K562 (cell line): ENCODE measurements around the gene ITPKB. TPM values are rescaled to one million over a fixed set of nuclear protein-coding genes. Genes with fewer than 3 reads are reported as not detected.

ENCODE experiments used
- ATAC-seq: fragments of 200-7000 bp; cut with Tn5 transposase; 3 replicates; pipeline ENCODE4 v1.9.1; 2020; ENCODE audit warnings: moderate library complexity
- BruUV-seq: library from RNA; stranded (reverse); fragments of 400-500 nt; replicated peaks from 2 replicates; lab custom pipeline; 2021; lab: Mats Ljungman, UMichigan
- CTCF ChIA-PET: fragments of 300-600 bp; formaldehyde crosslinking; extraction: SDS; loops from one replicate; lab custom pipeline; 2021; ENCODE audit warnings: low intra/inter-chr PET ratio; lab: Yijun Ruan, JAX
- POLR2A ChIA-PET: fragments of 300-600, 350-650 bp; sonication (Branson Sonifier 250); formaldehyde crosslinking; extraction: SDS; loops from one replicate; lab custom pipeline; 2021; ENCODE audit warnings: antibody characterized with exemption, inconsistent platforms; lab: Yijun Ruan, JAX
- DNase-seq, 4 experiments: peaks; one replicate each; pipeline versions ENCODE4 v3.0.0 to v3.0.0-alpha.2; 2011 to 2018; ENCODE audit warnings: low spot score in 3 of 4, mixed read lengths in 3 of 4; ENCODE audit errors: extremely low read depth in 1 of 4
- FAIRE-seq: peaks from 2 replicates; lab custom pipeline; 2011; peaks lifted over from hg19 to GRCh38; lab: Jason Lieb, UNC
- H2AFZ ChIP-seq: 2 replicates; pipeline ENCODE4 v1.6.0; 2011; ENCODE audit warnings: low read depth, low read length, control low read depth, inconsistent platforms
- H3K27ac ChIP-seq: fragments of 200-600 bp; 3 replicates; pipeline ENCODE4 v1.8.0; 2011; ENCODE audit warnings: low read depth, mild to moderate bottlenecking, control low read depth, inconsistent platforms, low read length, moderate library complexity, mixed read lengths; ENCODE audit errors: extremely low read depth
- H3K27me3 ChIP-seq, 2 experiments: fragments of 300-600 bp in 1 of 2; 2 replicates in 1 of 2; 3 replicates in 1 of 2; pipeline versions ENCODE4 v1.6.0 to v1.8.0; 2011; ENCODE audit warnings: inconsistent platforms in 2 of 2, low read length in 2 of 2, mild to moderate bottlenecking in 1 of 2, mixed read lengths in 1 of 2, moderate library complexity in 1 of 2; ENCODE audit not compliant: control insufficient read depth in 2 of 2, insufficient read depth in 2 of 2
- H3K36me3 ChIP-seq: fragments of 300-600 bp; 3 replicates; pipeline ENCODE4 v1.8.0; 2011; ENCODE audit warnings: mild to moderate bottlenecking, low read length, inconsistent platforms; ENCODE audit not compliant: control insufficient read depth, insufficient read depth
- H3K4me1 ChIP-seq, 2 experiments: fragments of 200-600 bp in 1 of 2; replicated peaks in 1 of 2; 2 replicates in 1 of 2; 3 replicates in 1 of 2; pipeline versions ENCODE4 v1.5.1 to v1.8.0; 2011; ENCODE audit warnings: inconsistent platforms in 2 of 2, low read length in 2 of 2, mild to moderate bottlenecking in 1 of 2, mixed read lengths in 1 of 2, moderate library complexity in 1 of 2; ENCODE audit not compliant: control insufficient read depth in 2 of 2, insufficient read depth in 2 of 2
- H3K4me2 ChIP-seq: 2 replicates; pipeline ENCODE4 v1.6.1; 2011; ENCODE audit warnings: low read length, control low read depth, inconsistent platforms, mixed read lengths; ENCODE audit not compliant: insufficient read depth
- H3K4me3 ChIP-seq: fragments of 200-600 bp; sonication (generic), shearing (Covaris generic); 2 replicates; pipeline ENCODE4 v1.5.1; 2016; ENCODE audit warnings: control low read depth, inconsistent platforms
- H3K79me2 ChIP-seq: fragments of 200-600 bp; 3 replicates; pipeline ENCODE4 v1.8.0; 2011; ENCODE audit warnings: low read length, inconsistent platforms; ENCODE audit not compliant: control insufficient read depth, insufficient read depth
- H3K9ac ChIP-seq, 2 experiments: 2 replicates each; pipeline versions ENCODE4 v1.6.0 to v1.6.1; 2011; ENCODE audit warnings: low read depth in 2 of 2, low read length in 2 of 2, control low read depth in 1 of 2, inconsistent platforms in 1 of 2, mild to moderate bottlenecking in 1 of 2, mixed read lengths in 1 of 2; ENCODE audit not compliant: insufficient read depth in 1 of 2
- H3K9me1 ChIP-seq: one replicate; pipeline ENCODE4 v1.6.0; 2011; ENCODE audit warnings: inconsistent platforms, mild to moderate bottlenecking, low read length, moderate library complexity; ENCODE audit not compliant: control insufficient read depth, insufficient read depth
- H3K9me3 ChIP-seq: replicated peaks from 2 replicates; pipeline ENCODE4 v1.5.1; 2011; ENCODE audit warnings: low read depth, low read length, inconsistent platforms; ENCODE audit not compliant: control insufficient read depth, insufficient read depth
- H4K20me1 ChIP-seq: replicated peaks from 2 replicates; pipeline ENCODE4 v1.6.1; 2011; ENCODE audit warnings: low read length, inconsistent platforms, mixed read lengths; ENCODE audit not compliant: control insufficient read depth, insufficient read depth
- ADNP ChIP-seq: fragments of 200-800 bp; sonication (Bioruptor generic); IDR thresholded peaks from 2 replicates; pipeline ENCODE4 v1.6.1; 2016; ENCODE audit warnings: missing genetic modification characterization, missing compliant biosample characterization
- CTCF ChIP-seq, 3 experiments: IDR thresholded peaks in 2 of 3; conservative IDR thresholded peaks in 1 of 3; 2 replicates each; pipeline ENCODE4 v1.5.1; 2011 to 2012; ENCODE audit warnings: low read length in 3 of 3, mild to moderate bottlenecking in 3 of 3, control low read depth in 2 of 3, improper control_type of control experiment in 1 of 3, inconsistent platforms in 1 of 3, low read depth in 1 of 3, mixed read lengths in 1 of 3, moderate library complexity in 1 of 3; ENCODE audit not compliant: insufficient read depth in 2 of 3
- GATA2 ChIP-seq: sonication (generic); formaldehyde crosslinking; IDR thresholded peaks from 2 replicates; pipeline ENCODE4 v1.4.0; 2020; ENCODE audit warnings: mild to moderate bottlenecking, missing genetic modification reagents
- HBP1 ChIP-seq: fragments of 450-650 bp; formaldehyde crosslinking; IDR thresholded peaks from 2 replicates; pipeline ENCODE4 v1.4.0; 2022; ENCODE audit warnings: missing genetic modification characterization
- HLTF ChIP-seq: fragments of 450-650 bp; IDR thresholded peaks from 2 replicates; pipeline ENCODE4 v1.6.1; 2016
- HNRNPL ChIP-seq: fragments of 200-400 bp; formaldehyde crosslinking; IDR thresholded peaks from 2 replicates; pipeline ENCODE4 v1.6.1; 2017; ENCODE audit warnings: low read depth, mild to moderate bottlenecking, low read length
- HNRNPUL1 ChIP-seq: fragments of 200-400 bp; formaldehyde crosslinking; IDR thresholded peaks from 2 replicates; pipeline ENCODE4 v1.6.1; 2017; ENCODE audit warnings: low read length
- ID3 ChIP-seq, 2 experiments: fragments of 250-450 bp in 1 of 2; fragments of 450-650 bp in 1 of 2; sonication (Bioruptor Pico) in 1 of 2; IDR thresholded peaks; 2 replicates each; pipeline versions ENCODE4 v1.6.1 to v1.8.0; 2016 to 2021; ENCODE audit warnings: mild to moderate bottlenecking in 2 of 2, moderate library complexity in 2 of 2, missing compliant biosample characterization in 1 of 2, missing genetic modification characterization in 1 of 2
- KLF10 ChIP-seq: fragments of 250-450 bp; sonication (Bioruptor Pico); IDR thresholded peaks from 2 replicates; pipeline ENCODE4 v1.6.1; 2021; ENCODE audit warnings: matching md5 sums
- LCOR ChIP-seq: sonication (generic); formaldehyde crosslinking; IDR thresholded peaks from 2 replicates; pipeline ENCODE4 v1.8.0; 2022; ENCODE audit warnings: mild to moderate bottlenecking, missing genetic modification reagents
- MEF2A ChIP-seq: IDR thresholded peaks from 2 replicates; pipeline ENCODE4 v1.6.1; 2011; ENCODE audit warnings: low read depth, mild to moderate bottlenecking, low read length, moderate library complexity; ENCODE audit not compliant: control insufficient read depth
- RBM15 ChIP-seq: fragments of 200-400 bp; formaldehyde crosslinking; IDR thresholded peaks from 2 replicates; pipeline ENCODE4 v1.6.1; 2018; ENCODE audit warnings: mild to moderate bottlenecking, low read length, moderate library complexity; ENCODE audit not compliant: insufficient read depth
- SMARCA5 ChIP-seq: fragments of 450-650 bp; IDR thresholded peaks from 2 replicates; pipeline ENCODE4 v1.6.1; 2016
- ZFPM2 ChIP-seq: fragments of 250-450 bp; sonication (Bioruptor Pico); IDR thresholded peaks from 2 replicates; pipeline ENCODE4 v1.5.1; 2022; ENCODE audit warnings: mild to moderate bottlenecking
- ZNF232 ChIP-seq: sonication (generic); formaldehyde crosslinking; IDR thresholded peaks from 2 replicates; pipeline ENCODE4 v1.8.0; 2022; ENCODE audit warnings: mild to moderate bottlenecking, missing genetic modification reagents
- ZNF551 ChIP-seq: fragments of 250-450 bp; sonication (Bioruptor Pico); IDR thresholded peaks from 2 replicates; pipeline ENCODE4 v1.5.0; 2021; ENCODE audit warnings: mild to moderate bottlenecking, moderate library complexity
- WGBS: fragments of 100-300 bp; shearing (Covaris generic); methylation state at CpG from one replicate; pipeline ENCODE4 v1.1.6; 2016; ENCODE audit warnings: low coverage, mixed read lengths; ENCODE audit not compliant: insufficient coverage; ENCODE audit errors: missing lambda C conversion rate; 5-methylcytosine and 5-hydroxymethylcytosine counted together
- in situ Hi-C: fragments of 300-500 bp; cut with MboI; formaldehyde crosslinking; loops from 4 replicates; pipeline ENCODE4 v1.15.0; 2018; ENCODE audit warnings: inconsistent platforms, mixed read lengths
- intact Hi-C: fragments of 100-400 bp; cut with micrococcal nuclease; formaldehyde crosslinking; loops from 2 replicates; pipeline ENCODE4 v1.14.2; 2022
- polyA plus RNA-seq, 8 experiments: library from polyadenylated mRNA; depleted of rRNA in 4 of 8; stranded (reverse) in 5 of 8; unstranded in 3 of 8; fragments of >200 nt; fragmentation: Nextera tagmentation in 2 of 8; fragmentation: Illumina TruSeq in 1 of 8; extraction: Ambion mirVana in 2 of 8; extraction: Trizol in 1 of 8; gene quantifications; 2 replicates each; pipeline versions ENCODE4 v1.2.1 to v1.2.3, GENCODE V29; 2011 to 2014; ENCODE audit warnings: inconsistent platforms in 1 of 8, missing spikeins in 1 of 8
- total RNA-seq, 7 experiments: library from RNA; depleted of rRNA in 6 of 7; stranded (reverse); fragments of >200 nt in 6 of 7; fragmentation: Illumina TruSeq in 2 of 7; extraction: Trizol in 2 of 7; gene quantifications; 2 replicates each; pipeline versions ENCODE4 v1.2.1 to v1.2.3, GENCODE V29; 2011 to 2021; ENCODE audit warnings: low replicate concordance in 1 of 7

ITPKB gene
- total and polyA plus RNA-seq, 9 of the 15 experiments (the other 6 are each of a cell fraction or from before 2014, with no cell fraction given): 0.01 to 0.22 TPM; not detected in 7

- ChIA-PET POLR2A (interaction anchor here (1.0 kb wide), 1 partner anchor 8 kb away, joined by 3 read pairs; no protein-coding TSS in a partner anchor), CTCF (no interaction called here)
- H3K4me3 ChIP-seq: no peak overlapping the region
- peaks cover 0 to 11% of the 10 kb centered on the region in 2 experiments; a peak in 2 of 5 replicates for H3K4me1 ChIP-seq
- DNase-seq (no peak), ATAC-seq (no peak), FAIRE-seq (no peak)
- intact Hi-C loops: no loop called here
- in situ Hi-C loops: loop anchor here (10.0 kb wide), 2 partner anchors 805 to 1325 kb away; no protein-coding TSS in a partner anchor
- no peak overlapping the region for H2AFZ ChIP-seq
- H3K36me3 ChIP-seq: no peaks in the 10 kb centered on the region
- H3K9me3 ChIP-seq: peaks cover 2% of the 10 kb centered on the region; the same call in 1 of the 2 replicates
- H3K27me3 ChIP-seq: peaks cover 5 to 65% of the 10 kb centered on the region in 2 experiments; a peak in 4 of 5 replicates
- 0 out of 2 replicates have a peak, but pooled peaks cover 9% of the 10 kb centered on the region for H4K20me1 ChIP-seq
- no peaks in the 10 kb centered on the region for H3K79me2 ChIP-seq
- no peak overlapping the region for H3K9ac ChIP-seq
- no peak for TF ChIP-seq ADNP (tag)
- TF ChIP-seq CTCF (IDR thresholded peaks at IDR 0.05 in 2 of 3, conservative IDR thresholded peaks at IDR 0.05 in 1 of 3; ENCODE audit: insufficient read depth in 2 of 3, low read depth in 1 of 3, low read length in 3 of 3): no peak
- TF ChIP-seq SMARCA5: no peak
- no peak for TF ChIP-seq HLTF
- no peak for TF ChIP-seq ZNF232 (CRISPR knock-in tag)
- TF ChIP-seq MEF2A: no peak
- no peak for TF ChIP-seq ZFPM2
- no peak for TF ChIP-seq HBP1 (CRISPR knock-in tag)
- TF ChIP-seq HNRNPUL1: no peak
- no peak for TF ChIP-seq ID3 (CRISPR knock-in tag; IDR thresholded peaks at IDR 0.05)
- no peak for TF ChIP-seq ID3 (tag; IDR thresholded peaks at IDR 0.05)
- no peak for TF ChIP-seq HNRNPL
- TF ChIP-seq KLF10 (CRISPR knock-in tag): no peak
- TF ChIP-seq ZNF551 (CRISPR knock-in tag): no peak
- TF ChIP-seq GATA2 (CRISPR knock-in tag): no peak
- TF ChIP-seq RBM15: no peak
- TF ChIP-seq LCOR (CRISPR knock-in tag): no peak
- H3K9me1 ChIP-seq: no peaks in the 10 kb centered on the region
- BruUV-seq: no TSS peak
- H3K27ac ChIP-seq: no peak overlapping the region
- WGBS: under 1% methylated on average over 6 of the region's 6 CpGs
- H3K4me2 ChIP-seq: no peak overlapping the region
These were observed 109.1 kb downstream of the ITPKB start for GRCh38 chr1:226629896-226630550.
